Eye (tissue), 1 donor: Measurements from ENCODE around the gene SEC61B.

Experiments used
- DNase-seq: peaks from one replicate; pipeline ENCODE4 v3.0.0-alpha.2; 2015

SEC61B gene

DNA sequence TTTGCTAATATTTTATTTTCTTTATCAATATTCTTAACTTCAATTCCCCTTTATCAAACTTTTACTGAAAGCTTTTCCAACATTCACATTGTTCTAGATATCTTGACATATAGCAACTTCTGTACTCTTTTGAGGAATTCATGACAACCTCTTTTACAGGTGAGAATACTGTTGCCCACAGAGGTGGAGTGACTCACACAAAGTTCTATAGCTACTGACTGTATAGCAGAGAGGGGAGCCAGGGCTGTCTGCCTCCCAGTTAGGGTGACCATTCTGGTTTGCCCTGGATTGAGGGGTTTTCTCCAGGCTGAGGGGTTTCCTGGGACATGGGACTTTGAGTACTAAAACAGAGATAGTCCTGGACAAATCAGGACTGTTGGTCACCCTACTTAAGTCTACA lies 16.2 kb downstream of the SEC61B start:
- no peak for DNase-seq

DNA sequence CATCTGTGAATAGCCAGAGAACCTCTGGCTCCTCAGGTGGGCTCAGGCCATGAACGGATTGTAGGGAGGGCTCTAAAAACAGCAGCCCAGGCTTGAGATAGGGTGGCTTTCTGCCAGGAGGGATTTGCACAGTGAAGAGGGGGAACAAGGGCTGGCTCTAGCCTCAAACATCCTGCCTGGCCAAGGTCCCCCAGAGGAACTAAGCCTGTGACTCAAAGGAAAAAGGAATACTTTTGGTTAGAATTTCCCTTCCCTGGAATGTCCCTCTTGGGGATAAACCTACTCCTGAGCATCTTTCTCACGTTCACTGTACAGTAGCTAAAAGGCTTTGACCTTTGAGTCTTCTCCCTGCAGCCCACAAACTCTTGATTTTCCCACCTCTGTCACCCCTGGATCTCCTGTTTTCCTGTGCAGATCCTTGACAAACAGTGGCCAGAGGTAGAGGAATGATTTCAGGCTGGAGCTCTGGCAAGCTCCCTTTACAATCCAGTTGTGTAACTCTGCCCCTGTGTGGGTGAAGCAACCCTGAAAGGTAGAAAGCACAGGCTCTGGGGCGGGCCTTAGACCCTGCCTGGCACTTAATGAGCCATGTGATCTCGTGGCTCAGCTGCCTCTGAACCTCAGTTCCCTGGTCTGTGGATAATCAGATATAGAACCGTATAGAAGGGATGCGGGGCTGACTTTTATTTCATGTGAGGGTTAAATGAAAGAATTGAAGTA lies 17.4 kb downstream of the SEC61B start:
- DNase-seq: peak; percentile 8

DNA sequence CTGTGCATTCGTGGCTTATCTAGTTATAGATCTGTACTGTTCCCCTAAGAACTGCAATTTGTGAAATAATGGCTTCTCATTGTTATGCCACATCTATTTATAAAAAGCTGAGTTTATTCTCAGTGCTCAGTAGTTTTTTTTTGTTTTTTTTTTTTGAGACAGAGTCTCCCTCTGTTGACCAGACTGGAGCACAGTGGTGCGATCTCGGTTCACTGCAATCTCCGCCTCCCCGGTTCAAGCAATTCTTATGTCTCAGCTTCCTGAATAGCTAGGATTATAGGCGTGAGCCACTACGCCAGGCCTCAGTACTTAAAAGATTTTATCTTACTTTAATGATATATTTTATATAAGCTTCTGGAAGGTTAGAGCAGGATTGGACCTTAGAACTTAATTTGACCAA lies 19.0 kb downstream of the SEC61B start:
- no peak for DNase-seq

DNA sequence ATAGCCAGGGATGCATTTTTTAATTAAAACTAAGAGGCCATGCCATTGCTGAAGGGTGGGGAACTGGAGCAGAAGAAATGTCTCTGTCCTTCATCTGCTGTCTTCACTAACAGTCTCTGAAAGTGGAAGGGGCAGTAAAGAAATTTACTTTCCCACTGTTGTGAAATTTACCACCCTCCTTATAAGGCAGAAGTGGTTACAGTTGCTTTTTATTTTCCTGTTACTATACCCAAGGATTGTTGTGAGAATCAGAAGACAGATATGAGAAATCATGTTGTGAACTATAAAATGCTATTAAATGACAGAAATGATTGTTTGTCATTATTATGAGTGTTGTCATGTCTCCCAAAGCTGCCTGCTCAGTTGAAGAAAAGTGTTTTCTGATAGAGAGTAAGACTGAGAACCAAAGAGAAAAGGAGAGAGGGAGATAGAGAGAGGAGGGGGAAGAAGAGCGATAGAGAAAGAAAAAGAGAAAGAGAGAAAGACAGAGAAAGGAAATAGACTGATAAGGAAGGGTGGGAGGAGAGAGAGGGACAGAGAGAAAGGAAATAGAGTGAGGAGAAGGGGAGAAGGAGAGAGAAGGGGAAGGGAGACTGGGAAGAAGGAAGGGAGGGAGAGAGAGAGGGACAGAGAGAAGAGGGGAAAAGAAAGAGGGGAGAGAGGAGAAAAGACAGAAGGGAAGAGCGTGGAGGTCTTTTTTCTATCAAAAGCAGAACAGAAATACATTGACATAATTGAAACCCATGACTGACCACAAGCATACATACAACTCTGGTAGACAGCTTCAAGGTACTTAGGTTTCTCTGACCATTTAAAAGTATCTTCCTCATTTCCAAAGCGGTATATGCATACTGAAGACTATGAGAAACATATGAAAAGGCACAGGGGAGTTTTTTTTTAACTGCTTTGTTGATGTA lies 22.5 kb downstream of the SEC61B start:
- no peak for DNase-seq

DNA sequence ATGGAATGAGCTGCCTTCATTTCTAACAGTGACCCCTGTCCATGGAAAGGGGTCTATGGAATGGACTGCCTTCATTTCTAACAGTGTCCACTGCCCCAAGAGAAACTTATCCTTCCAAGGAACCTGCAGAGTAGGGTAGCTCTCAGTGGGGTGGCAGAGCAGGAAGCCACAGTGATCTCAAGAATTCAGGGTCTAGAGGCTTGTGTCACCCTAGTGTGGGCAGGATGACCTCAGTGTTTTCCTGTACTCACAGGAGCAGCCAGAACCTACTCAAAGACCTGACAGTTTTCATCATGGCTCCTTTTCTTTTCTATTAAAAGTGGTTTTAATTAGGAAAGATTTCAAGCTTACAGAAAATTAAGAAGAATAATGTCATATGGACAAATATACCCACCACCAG lies 27.5 kb downstream of the SEC61B start:
- no peak for DNase-seq

DNA sequence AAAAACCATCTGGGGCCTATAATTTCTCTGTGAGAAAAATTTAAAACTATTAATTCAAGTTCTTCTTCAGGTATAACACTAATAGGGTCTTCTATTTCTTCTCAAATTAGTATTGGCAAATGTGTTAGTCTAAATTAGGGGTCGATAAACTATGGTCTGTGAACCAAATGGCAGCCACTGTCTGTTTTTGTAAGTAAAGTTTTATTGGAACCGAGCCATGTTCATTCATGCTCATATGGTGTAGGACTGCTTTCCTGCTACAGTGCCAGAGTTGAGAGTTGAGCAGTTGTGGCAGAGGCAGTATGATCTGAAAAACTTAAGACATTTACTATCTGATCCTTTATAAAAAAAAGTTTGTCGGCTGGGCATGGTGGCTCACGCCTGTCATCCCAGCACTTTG lies 29.1 kb downstream of the SEC61B start:
- no peak for DNase-seq

DNA sequence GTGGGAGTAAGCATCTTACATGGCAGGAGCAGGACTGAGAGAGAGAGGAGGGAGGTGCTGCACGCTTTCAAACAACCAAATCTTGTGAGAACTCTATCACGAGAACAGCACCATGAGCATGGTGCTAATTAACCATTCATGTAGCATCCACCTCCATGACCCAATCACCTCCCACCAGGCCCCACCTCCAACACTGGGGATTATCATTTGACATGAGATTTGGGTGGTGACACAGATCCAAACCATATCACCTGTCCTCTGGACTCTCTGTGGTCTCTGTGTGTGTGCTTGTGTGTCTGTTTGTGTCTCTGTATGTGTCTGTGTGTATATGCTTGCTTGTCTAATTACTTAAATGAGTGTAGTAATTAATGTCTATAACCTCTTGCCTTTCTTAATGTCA lies 31.1 kb downstream of the SEC61B start:
- no peak for DNase-seq

DNA sequence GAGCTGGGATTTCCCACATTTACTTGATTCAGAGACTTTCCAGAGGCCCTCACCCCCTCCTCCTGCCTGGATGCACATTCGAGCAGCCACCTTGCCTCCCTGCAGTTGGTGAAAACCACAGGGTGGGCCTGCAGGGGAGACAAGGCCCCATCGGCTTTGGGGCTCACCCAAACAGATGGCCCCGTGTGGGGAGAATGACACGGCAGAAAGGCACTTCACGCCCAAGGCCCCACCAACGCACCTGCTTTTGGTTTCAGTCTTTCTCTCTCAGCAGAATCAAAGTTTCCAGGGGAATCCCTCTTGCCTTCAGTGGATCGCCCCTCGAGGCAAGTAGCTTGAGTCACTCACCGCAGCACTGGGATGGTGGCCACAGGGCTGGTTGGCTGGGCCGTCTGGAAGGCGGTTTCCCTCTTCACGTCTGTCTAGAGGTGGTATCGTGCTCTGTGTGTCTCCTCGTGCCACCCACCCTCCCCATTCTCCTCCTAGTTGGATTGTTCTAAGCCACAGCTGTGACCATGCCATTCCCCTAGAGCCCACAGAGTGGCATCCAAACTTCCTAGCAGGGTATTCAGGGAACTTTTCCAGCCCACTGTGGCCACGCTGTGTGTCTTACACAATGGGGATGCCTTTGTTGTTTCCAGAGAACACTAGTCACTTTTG lies 31.8 kb downstream of the SEC61B start:
- DNase-seq: no peak

DNA sequence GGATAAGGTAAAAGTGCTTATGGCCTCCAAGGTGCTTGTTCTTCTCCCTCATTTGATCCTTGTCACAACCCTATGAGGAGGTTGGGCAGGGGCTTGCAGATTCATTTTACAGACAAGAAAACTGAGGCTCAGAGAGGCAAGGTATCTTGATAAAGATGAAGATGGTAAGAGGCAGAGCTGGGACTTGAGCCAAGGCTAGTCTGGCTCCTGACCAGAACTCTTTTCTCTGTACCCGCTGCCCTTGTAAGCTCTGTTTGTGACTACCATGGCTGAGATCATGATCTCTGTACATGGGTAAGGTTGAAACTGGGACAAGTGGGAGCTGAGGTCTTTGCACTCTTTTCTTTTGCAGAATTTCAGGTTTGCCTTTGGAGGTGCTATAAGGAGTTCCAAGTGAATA lies 33.6 kb downstream of the SEC61B start:
- no peak for DNase-seq

DNA sequence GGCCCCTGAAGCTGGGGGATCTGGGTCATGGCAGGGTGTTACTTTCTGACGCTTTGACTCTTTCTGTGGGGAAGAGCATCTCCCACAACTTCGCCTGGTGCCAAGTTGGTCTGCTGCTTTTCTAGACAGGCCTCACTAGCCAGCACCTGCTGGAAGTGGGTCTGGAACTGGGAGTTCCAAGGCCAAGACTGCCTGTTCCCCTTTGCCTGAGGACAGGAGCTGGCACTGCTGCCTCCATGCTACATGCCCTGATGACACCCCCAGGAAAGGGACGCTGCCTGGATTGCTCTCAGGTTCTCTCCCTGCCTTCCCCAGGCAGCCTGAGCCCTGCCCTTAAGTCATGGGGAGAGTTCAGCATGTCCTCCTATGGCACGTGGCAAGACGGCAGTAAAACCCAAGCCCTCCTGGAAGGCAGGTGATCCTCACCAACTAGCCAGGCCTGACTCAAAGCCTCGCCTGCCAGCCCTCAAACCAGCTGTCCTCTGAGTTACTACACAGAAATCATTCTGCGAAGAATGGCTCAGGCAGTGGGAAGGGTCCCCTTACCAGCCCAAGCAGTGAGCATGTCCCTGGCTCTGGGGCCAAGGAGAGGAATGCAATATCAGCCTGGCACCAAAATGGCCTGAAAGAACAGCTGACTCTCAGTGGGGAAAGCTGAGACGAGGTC lies 35.8 kb downstream of the SEC61B start:
- no peak for DNase-seq

DNA sequence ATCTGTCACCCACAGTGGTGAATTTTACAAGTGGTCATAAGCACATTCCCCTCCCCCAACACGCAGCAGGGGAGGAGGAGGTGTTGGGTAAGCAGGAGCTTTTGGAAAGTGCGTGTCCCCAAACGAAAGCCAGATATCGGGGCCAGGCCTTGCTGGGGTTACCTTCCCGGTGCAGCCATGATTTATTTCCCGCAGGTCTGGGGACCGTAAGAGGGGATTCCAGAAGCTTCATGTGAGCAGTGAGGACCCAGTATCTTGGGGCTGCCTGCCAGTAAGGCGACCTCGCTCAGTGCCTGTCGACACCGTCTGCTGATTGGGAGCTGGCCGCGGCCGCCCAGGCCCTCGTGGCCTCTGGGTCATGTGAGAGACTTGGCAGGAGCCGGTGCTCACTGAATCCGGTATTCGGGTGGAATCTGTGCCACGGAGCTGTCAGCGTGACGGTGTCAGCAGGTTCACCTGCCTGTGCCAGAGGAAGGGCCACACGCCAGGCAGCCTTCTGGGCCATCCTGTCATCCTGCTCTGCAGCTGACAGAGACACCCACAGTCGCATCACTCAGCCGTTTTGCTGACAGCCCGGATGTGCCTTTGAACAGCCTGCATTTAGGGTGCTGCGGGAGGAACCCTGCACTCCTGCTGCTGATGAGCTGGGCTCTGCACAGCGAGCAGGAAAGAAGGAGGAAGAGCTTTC lies 37.3 kb downstream of the SEC61B start:
- peak; percentile 70 for DNase-seq

DNA sequence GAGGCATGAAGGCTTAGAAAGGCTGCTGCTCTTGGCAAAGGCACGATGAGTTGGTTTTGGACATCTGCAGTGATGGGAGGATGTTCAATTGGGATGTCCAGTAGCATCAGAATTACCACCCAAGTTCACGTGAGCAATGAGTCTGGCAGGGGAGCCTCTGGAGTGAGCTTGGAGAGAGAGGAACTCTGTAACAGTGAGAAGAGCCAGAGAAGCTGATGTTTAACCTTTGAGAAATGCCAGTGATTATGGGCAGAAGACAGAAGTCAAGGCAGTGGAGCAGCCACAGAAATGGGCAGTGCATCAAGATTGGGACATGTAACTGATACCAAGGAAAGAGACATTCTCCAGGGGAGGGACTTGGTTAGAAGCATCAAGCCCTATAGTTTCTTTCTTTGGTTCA lies 39.8 kb downstream of the SEC61B start:
- DNase-seq: no peak

DNA sequence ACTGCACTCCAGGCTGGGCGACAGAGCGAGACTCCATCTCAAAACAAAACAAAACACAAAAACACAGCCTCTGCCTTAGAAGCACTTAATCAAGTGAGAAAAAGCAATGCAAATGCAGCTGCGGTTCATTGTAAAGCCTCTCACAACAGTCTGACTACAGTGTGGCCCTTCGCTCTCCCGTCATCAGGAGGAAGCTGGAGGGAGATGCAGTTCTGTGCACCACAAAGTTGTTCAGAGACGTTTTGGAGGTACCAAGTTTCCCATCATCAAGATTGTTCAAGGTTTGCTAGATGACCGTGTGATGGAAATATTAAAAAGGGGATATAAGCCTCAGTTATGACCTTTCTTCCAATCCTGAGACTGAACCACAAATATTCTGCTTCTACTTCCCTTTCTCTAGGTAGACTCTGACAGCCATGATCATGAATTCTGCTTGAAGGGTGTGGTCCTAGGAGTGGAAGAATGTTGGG lies 40.9 kb downstream of the SEC61B start:
- no peak for DNase-seq

DNA sequence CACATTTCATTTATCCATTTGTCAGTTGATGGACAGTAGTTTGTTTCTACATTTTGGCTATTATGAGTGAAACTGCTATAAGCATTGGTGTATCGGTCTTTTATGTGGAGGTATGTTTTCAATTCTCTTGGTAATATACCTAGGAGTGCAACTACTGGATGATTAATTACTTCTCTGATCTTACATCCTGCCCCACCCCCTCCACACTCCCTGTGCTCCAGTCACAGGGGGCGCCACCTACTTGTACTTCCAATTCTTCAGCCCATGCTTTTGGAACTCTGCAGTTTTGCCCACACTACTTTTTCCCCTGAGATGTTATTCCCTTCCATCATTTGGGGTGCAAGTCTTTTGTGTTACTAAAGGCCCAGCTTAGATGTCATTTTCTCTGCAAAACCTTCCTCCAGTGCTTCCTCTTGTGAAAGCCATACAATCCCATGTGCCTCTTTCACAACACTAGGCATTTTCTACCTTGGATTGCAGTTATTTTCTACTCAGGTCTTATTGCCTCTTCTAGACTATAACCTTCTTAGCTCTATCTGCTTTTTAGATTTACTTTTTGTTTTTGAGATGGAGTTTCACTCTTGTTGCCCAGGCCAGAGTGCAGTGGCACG lies 42.1 kb downstream of the SEC61B start:
- DNase-seq: no peak

DNA sequence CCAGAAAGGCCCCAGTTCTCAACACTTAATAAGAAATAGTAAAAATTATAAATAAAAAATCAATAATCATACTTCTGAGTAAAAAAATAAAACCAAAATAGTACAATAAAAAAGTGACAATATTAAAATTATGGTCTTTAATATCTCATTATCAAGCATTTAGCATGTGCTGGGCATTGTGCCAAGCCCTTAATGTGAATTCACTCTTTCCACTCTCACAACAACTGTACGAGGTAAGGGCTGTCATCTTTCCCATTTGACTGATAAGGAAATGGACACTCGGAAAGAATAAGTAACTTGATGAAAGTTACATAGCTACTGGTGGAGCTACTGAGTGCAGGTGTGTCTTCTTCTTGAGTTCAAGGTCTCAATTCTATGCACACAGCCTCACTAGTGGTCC lies 43.6 kb downstream of the SEC61B start:
- no peak for DNase-seq

DNA sequence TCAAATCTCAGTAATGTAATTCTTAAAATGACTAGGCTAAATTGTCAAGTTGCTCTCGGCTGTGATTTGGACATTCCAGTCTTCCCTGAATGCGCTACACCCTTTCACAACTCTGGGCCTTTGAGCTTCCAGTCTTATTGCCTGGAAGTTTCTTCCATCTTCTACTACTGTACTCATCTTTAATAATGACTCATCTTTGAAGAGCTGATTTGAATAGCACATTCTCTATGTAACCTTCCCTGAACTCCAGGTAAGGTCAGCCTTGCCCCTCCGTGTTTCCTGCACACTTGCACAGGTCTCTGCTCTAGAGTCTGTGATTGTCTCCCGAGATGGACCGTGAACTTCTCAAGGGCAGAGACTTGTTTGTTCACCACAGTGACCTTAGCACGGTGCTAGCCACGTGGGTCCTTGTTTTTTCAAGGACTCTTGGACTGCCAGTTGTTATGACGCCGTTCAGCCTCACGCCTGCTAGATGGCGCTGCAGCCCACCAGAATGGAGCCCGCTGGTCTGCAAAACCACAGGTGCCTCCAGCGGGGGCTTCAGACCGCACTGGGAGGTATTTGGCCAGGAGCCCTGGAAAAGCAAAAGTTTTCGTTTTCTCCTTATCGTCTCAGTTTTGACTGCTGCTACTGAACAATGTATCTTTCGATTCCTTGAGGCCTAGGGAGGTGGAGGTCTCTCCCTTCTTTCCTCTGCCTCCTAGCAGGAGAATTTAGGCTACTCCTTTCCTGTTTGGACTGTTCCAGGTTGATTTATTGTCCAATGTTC lies 44.4 kb downstream of the SEC61B start:
- peak; percentile 85 for DNase-seq

DNA sequence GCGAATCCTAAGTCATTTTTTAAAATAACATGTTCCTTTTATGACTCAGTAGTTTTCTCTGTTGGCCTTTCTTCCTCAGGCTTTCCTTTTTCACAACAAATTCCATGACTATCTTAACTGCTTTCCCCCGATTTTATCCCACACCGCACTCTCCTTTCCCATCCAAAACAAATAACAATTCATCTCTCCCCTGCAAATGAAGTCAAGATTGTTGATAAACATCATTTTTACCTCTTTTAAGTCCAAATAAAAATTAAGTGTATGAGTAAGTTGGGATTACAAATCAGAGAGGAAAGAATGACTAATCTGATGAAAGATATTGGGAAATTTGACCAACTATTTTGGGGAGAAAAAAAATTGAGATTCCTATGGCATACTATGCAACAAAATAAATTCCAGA lies 47.3 kb downstream of the SEC61B start:
- DNase-seq: no peak

DNA sequence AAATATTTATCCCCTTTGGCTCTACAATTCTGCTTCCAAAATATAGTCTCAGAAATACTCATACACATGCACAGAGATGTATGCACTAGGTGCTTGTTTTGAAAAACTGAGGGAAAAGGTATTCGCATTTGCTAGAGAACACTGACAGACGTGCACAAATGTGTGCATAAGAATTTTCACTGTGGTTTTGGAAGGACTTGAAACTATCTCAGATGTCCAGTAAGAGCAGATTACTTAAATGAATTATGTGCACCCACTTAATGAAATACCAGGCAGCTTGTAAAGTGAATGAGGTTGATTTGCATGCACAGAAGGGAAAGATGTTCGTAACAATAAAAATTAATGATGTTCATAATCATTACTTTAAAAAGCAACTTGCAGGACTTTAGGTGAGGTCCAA lies 48.4 kb downstream of the SEC61B start:
- DNase-seq: no peak

DNA sequence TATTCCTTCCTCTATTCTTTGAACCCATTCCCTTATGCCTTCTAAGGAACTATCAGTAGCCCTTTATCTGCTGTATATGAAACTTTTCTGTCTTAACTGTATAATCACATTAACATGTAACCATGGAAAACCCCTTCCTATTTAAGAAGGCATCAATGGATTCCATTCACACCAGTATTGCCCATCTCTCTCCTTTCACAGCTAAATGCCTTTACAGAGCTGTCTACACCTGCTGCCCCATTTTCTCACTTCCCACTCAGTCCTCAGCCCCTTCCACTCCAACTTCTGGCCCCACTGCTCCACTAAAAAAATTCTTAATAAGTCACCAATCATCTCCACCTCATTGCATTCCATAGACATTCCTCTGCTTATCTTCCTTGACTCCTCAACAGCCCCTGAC lies 50.8 kb downstream of the SEC61B start:
- no peak for DNase-seq

DNA sequence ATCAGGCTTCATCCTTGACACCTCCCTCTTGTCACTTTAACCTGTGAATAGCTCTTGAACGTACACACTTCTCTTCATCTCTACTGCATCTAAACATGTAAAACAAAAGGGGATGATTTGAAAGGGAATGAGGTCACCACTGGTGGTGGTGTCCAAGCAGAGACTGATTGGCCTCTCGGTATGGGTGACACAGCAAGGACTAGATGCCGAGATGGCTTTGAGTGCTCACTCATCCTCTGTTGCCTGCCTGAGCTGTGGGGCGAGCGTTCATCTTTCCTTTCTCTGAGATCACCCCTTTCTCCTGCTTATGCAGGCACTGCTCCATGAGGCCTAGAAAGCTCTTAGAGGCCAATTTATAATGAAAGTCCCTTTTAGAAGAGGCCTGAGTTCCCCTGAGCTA lies 51.9 kb downstream of the SEC61B start:
- no peak for DNase-seq

DNA sequence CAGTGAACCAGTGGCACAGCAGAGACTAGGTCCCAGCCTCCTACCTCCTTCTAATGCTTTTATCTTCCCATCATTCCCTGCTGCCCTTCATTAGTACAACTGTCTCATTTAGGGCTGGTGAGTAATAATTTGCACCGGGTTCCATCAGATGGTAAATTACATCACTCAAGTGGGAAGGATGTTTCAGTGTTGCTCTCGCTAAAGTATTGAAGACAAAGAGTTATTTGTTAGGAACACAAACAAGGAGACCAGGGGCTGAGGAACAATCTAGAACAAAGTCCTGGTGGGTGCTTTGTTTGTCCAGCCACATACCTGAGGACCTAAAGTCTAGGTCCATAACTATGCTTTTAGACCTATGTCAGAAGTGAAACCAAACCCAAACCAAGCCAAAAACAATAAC lies 52.4 kb downstream of the SEC61B start:
- DNase-seq: no peak
